Bone marrow (tissue), 2 donors: ENCODE data around the gene RRAD.
"Not testable (repeated sequence)": the region's sequence is repeated elsewhere in the genome, so short reads cannot be mapped to it uniquely, and the experiment has no call there.

Source experiments
- DNase-seq, 2 donors: peaks; one replicate each; lab custom pipeline; 2025; lab: John Stamatoyannopoulos, UW

RRAD gene

GRCh38 chr16:66950971-66951790 lies 25.8 kb upstream of the RRAD start:
- no peak for DNase-seq

- DNase-seq = no peak
These were observed 25.1 kb upstream of the RRAD start for GRCh38 chr16:66950437-66950836.

GRCh38 chr16:66949472-66949871 lies 24.1 kb upstream of the RRAD start:
- DNase-seq = no peak

- DNase-seq = no peak
These were observed 23.5 kb upstream of the RRAD start for GRCh38 chr16:66948837-66949225.

GRCh38 chr16:66948134-66948836 lies 22.9 kb upstream of the RRAD start:
- DNase-seq = no peak

GRCh38 chr16:66947302-66948065 lies 22.1 kb upstream of the RRAD start:
- DNase-seq = peak; percentile 44 to 80

- DNase-seq = no peak
These were observed 21.6 kb upstream of the RRAD start for GRCh38 chr16:66946974-66947301.

GRCh38 chr16:66946541-66946940 lies 21.2 kb upstream of the RRAD start:
- no peak for DNase-seq

- no peak for DNase-seq
These were observed 20.6 kb upstream of the RRAD start for GRCh38 chr16:66945939-66946338.

GRCh38 chr16:66944971-66945370 lies 19.6 kb upstream of the RRAD start:
- not testable (repeated sequence) for DNase-seq

GRCh38 chr16:66944054-66944441 lies 18.7 kb upstream of the RRAD start:
- DNase-seq = no peak

- no peak for DNase-seq
These were observed 18.2 kb upstream of the RRAD start for GRCh38 chr16:66943426-66944053.

GRCh38 chr16:66942981-66943380 lies 17.6 kb upstream of the RRAD start:
- no peak for DNase-seq

- DNase-seq = no peak
These were observed 14.9 kb upstream of the RRAD start for GRCh38 chr16:66940236-66940635.

- no peak for DNase-seq
These were observed 14.0 kb upstream of the RRAD start for GRCh38 chr16:66939366-66939765.

- no peak for DNase-seq
These were observed 12.5 kb upstream of the RRAD start for GRCh38 chr16:66937725-66938337.

GRCh38 chr16:66936889-66937554 lies 11.7 kb upstream of the RRAD start:
- DNase-seq = no peak

GRCh38 chr16:66936462-66936861 lies 11.1 kb upstream of the RRAD start:
- DNase-seq = no peak

- no peak for DNase-seq
These were observed 10.1 kb upstream of the RRAD start, which contains the start of gene CES2 for GRCh38 chr16:66935314-66936011. CES2 (plus strand) TSS chr16:66935516; CDS start chr16:66935636, 120 bp downstream.

- DNase-seq = not testable (repeated sequence)
These were observed 9.5 kb upstream of the RRAD start for GRCh38 chr16:66934839-66935313.
